Fibroblast of lung (primary cell): ENCODE measurements around the gene ADCY2. TPM values are rescaled to one million over a fixed set of nuclear protein-coding genes. Genes with fewer than 3 reads are reported as not detected.

Experiments
- DNase-seq, 2 donors: peaks; one replicate each; pipeline versions ENCODE4 v3.0.0 to v3.0.0-alpha.2; 2010; ENCODE audit warnings: low read depth in 2 of 2
- H2AFZ ChIP-seq: 2 replicates; pipeline ENCODE4 v1.5.1; 2012; ENCODE audit warnings: low read length, control low read depth, inconsistent platforms
- H3K27ac ChIP-seq: 2 replicates; pipeline ENCODE4 v1.5.1; 2011; ENCODE audit warnings: low read length, control low read depth; ENCODE audit not compliant: insufficient read depth
- H3K27me3 ChIP-seq: 2 replicates; pipeline ENCODE4 v1.5.1; 2011; ENCODE audit warnings: mild to moderate bottlenecking, low read length; ENCODE audit not compliant: control insufficient read depth, insufficient read depth
- H3K36me3 ChIP-seq: 2 replicates; pipeline ENCODE4 v1.5.1; 2011; ENCODE audit warnings: low read length; ENCODE audit not compliant: control insufficient read depth, insufficient read depth
- H3K4me1 ChIP-seq: 2 replicates; pipeline ENCODE4 v1.5.1; 2011; ENCODE audit warnings: low read length; ENCODE audit not compliant: control insufficient read depth, insufficient read depth; ENCODE audit errors: extremely low read depth
- H3K4me2 ChIP-seq: 2 replicates; pipeline ENCODE4 v1.5.1; 2011; ENCODE audit warnings: low read length, control low read depth; ENCODE audit not compliant: insufficient read depth; ENCODE audit errors: extremely low read depth
- H3K4me3 ChIP-seq, 4 experiments: fragments of 200-600 bp in 1 of 4; sonication (generic) in 1 of 4; replicated peaks in 1 of 4; 2 replicates each; pipeline ENCODE4 v1.5.1; 2011 to 2016; ENCODE audit warnings: low read length in 4 of 4, low read depth in 3 of 4, mild to moderate bottlenecking in 3 of 4, control low read depth in 2 of 4, inconsistent platforms in 1 of 4, mixed read lengths in 1 of 4; ENCODE audit not compliant: insufficient read depth in 1 of 4; ENCODE audit errors: control extremely low read depth in 1 of 4
- H3K79me2 ChIP-seq: 2 replicates; pipeline ENCODE4 v1.5.1; 2012; ENCODE audit warnings: mild to moderate bottlenecking, low read length, inconsistent platforms; ENCODE audit not compliant: control insufficient read depth, insufficient read depth
- H3K9ac ChIP-seq: 2 replicates; pipeline ENCODE4 v1.5.1; 2011; ENCODE audit warnings: mild to moderate bottlenecking, low read length, control low read depth; ENCODE audit not compliant: insufficient read depth
- H3K9me3 ChIP-seq: 2 replicates; pipeline ENCODE4 v1.5.1; 2012; ENCODE audit warnings: low read depth, low read length; ENCODE audit not compliant: control insufficient read depth, insufficient read depth
- H4K20me1 ChIP-seq: 2 replicates; pipeline ENCODE4 v1.5.1; 2011; ENCODE audit warnings: low read length; ENCODE audit not compliant: control insufficient read depth, insufficient read depth; ENCODE audit errors: extremely low read depth
- EZH2 ChIP-seq: IDR thresholded peaks from 2 replicates; pipeline ENCODE4 v1.5.1; 2012; ENCODE audit warnings: low read length, control low read depth, mild to moderate bottlenecking; ENCODE audit errors: missing control alignments
- polyA plus RNA-seq, 2 donors: library from polyadenylated mRNA; depleted of rRNA in 1 of 2; stranded (reverse) in 1 of 2; unstranded in 1 of 2; fragments of >200 nt; gene quantifications; 2 replicates each; pipeline ENCODE4 v1.2.1, GENCODE V29; 2011 to 2012; ENCODE audit warnings: missing spikeins in 1 of 2
- total RNA-seq: library from RNA; depleted of rRNA; stranded (reverse); fragments of >200 nt; gene quantifications from 2 replicates; pipeline ENCODE4 v1.2.1, GENCODE V29; 2014
- TF ChIP-seq, protein P1 (sequence below), 2 donors: IDR thresholded peaks in 1 of 2; conservative IDR thresholded peaks in 1 of 2; 1 replicate in 1 of 2; 2 replicates in 1 of 2; pipeline ENCODE4 v1.5.1; 2011 to 2012; ENCODE audit warnings: low read length in 2 of 2, control low read depth in 1 of 2, inconsistent platforms in 1 of 2, low read depth in 1 of 2, mild to moderate bottlenecking in 1 of 2

The ADCY2 gene
- total and polyA plus RNA-seq, 2 donors (not counting 1 experiment from before 2014, with no cell fraction given) = under 0.01 to 0.05 TPM

DNA sequence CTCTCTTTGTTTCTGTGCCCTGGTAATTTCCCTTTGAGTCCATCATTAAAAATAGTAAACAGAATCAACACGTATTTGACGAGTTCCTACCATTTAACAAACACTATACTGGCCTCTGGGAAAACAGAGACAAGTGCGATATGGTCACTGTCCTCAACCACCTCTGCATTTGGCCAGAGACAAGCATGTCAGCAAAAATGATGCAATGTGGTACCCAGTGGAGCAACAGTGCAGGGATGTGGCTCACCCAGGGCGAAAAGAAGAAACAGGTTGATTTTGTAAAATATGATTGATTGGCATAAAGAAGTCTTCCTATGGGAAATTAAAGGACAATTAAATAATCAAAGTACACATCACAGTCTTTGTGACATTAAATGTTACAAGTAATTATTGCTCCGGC, 355.9 kb downstream of the ADCY2 start:
- H3K4me2 ChIP-seq = no peak overlapping the region
- DNase-seq = no peak
- no peaks in the 10 kb centered on the region for H4K20me1 ChIP-seq
- TF ChIP-seq EZH2 = no peak
- TF ChIP-seq, protein P1, sequence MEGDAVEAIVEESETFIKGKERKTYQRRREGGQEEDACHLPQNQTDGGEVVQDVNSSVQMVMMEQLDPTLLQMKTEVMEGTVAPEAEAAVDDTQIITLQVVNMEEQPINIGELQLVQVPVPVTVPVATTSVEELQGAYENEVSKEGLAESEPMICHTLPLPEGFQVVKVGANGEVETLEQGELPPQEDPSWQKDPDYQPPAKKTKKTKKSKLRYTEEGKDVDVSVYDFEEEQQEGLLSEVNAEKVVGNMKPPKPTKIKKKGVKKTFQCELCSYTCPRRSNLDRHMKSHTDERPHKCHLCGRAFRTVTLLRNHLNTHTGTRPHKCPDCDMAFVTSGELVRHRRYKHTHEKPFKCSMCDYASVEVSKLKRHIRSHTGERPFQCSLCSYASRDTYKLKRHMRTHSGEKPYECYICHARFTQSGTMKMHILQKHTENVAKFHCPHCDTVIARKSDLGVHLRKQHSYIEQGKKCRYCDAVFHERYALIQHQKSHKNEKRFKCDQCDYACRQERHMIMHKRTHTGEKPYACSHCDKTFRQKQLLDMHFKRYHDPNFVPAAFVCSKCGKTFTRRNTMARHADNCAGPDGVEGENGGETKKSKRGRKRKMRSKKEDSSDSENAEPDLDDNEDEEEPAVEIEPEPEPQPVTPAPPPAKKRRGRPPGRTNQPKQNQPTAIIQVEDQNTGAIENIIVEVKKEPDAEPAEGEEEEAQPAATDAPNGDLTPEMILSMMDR (conservative IDR thresholded peaks at IDR 0.05 in 1 of 2, IDR thresholded peaks at IDR 0.05 in 1 of 2; ENCODE audit: low read depth in 1 of 2, low read length in 2 of 2) = no peak
- H3K9ac ChIP-seq = no peak overlapping the region
- no peak overlapping the region for H2AFZ ChIP-seq
- no peaks in the 10 kb centered on the region for H3K9me3 ChIP-seq
- H3K79me2 ChIP-seq = no peaks in the 10 kb centered on the region
- no peak overlapping the region for H3K4me3 ChIP-seq
- H3K27ac ChIP-seq = no peak overlapping the region
- no peaks in the 10 kb centered on the region for H3K4me1 ChIP-seq
- no peaks in the 10 kb centered on the region for H3K36me3 ChIP-seq
- H3K27me3 ChIP-seq = no peaks in the 10 kb centered on the region

DNA sequence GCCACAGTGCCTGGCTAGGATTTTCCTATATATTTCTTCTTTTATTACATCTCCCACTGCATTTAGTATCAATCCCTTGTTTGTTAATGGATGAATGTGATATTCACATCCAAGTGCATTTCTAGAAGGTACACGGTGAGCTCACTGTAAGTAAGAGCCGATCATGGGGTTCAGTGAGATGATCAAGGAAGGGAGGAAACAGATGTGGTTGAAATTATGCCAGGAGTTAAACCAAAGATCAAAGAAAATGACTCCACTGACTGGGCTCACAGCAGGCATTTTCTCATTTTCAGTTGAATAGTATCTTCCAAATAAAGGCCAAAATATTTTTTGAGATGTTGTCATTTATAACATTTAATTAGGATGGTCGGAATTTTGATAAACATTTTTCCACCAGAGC, 357.2 kb downstream of the ADCY2 start:
- no peak overlapping the region for H3K4me3 ChIP-seq
- H3K4me1 ChIP-seq = no peaks in the 10 kb centered on the region
- no peak overlapping the region for H3K9ac ChIP-seq
- H3K27me3 ChIP-seq = no peaks in the 10 kb centered on the region
- H3K27ac ChIP-seq = no peak overlapping the region
- no peaks in the 10 kb centered on the region for H4K20me1 ChIP-seq
- no peak overlapping the region for H3K4me2 ChIP-seq
- H3K9me3 ChIP-seq = no peaks in the 10 kb centered on the region
- H3K36me3 ChIP-seq = no peaks in the 10 kb centered on the region
- DNase-seq = no peak
- H2AFZ ChIP-seq = no peak overlapping the region
- no peak for TF ChIP-seq EZH2
- TF ChIP-seq, protein P1 (conservative IDR thresholded peaks at IDR 0.05 in 1 of 2, IDR thresholded peaks at IDR 0.05 in 1 of 2; ENCODE audit: low read depth in 1 of 2, low read length in 2 of 2) = no peak
- H3K79me2 ChIP-seq = no peaks in the 10 kb centered on the region

DNA sequence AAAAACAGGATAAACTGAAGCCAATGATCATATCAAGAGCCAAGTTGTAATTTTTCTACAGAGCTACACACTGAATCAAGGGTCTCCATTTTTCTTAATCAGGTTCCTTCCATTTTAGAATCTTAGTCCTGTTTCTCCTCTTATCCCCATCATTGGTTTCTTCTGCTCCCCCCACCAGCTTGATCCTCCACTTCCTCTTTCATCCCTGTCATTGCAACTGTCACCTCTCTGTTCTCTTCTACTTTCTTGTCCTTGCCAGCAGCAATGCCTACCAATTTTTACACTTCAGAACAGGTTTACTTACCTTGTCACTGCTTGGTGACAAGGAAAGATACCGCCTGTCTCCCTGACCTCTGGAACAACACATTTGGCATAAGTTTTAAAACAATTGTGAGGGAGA, 357.7 kb downstream of the ADCY2 start:
- Histone ChIP-seq H3K79me2 (no peaks in the 10 kb centered on the region), H3K4me2 (no peak overlapping the region), H3K9me3 (no peaks in the 10 kb centered on the region), H4K20me1 (no peaks in the 10 kb centered on the region), H2AFZ (no peak overlapping the region), H3K27ac (no peak overlapping the region), H3K36me3 (no peaks in the 10 kb centered on the region), H3K27me3 (no peaks in the 10 kb centered on the region), H3K4me3 (no peak overlapping the region), H3K9ac (no peak overlapping the region), H3K4me1 (no peaks in the 10 kb centered on the region)
- DNase-seq = no peak
- TF ChIP-seq, protein P1 (conservative IDR thresholded peaks at IDR 0.05 in 1 of 2, IDR thresholded peaks at IDR 0.05 in 1 of 2; ENCODE audit: low read depth in 1 of 2, low read length in 2 of 2) = no peak
- TF ChIP-seq EZH2 = no peak
